Esophagus (tissue), 2 donors: ENCODE measurements around the gene BRF1. TPM values are rescaled to one million over a fixed set of nuclear protein-coding genes. Genes with fewer than 3 reads are reported as not detected.

Source experiments
- H3K27ac ChIP-seq, 2 donors: one replicate each; pipeline ENCODE4 v1.5.1; 2013; ENCODE audit warnings: low read depth in 2 of 2, mild to moderate bottlenecking in 2 of 2, inconsistent platforms in 1 of 2, low read length in 1 of 2, moderate library complexity in 1 of 2
- H3K27me3 ChIP-seq, 2 donors: one replicate each; pipeline ENCODE4 v1.6.1; 2013; ENCODE audit warnings: low read length in 2 of 2, control low read depth in 1 of 2, mild to moderate bottlenecking in 1 of 2; ENCODE audit not compliant: insufficient read depth in 2 of 2, control insufficient read depth in 1 of 2
- H3K36me3 ChIP-seq, 2 donors: one replicate each; pipeline ENCODE4 v1.6.1; 2013; ENCODE audit warnings: low read length in 1 of 2; ENCODE audit not compliant: control insufficient read depth in 2 of 2, insufficient read depth in 2 of 2
- H3K4me1 ChIP-seq, 2 donors: one replicate each; pipeline ENCODE4 v1.6.1; 2013; ENCODE audit warnings: low read length in 1 of 2; ENCODE audit not compliant: control insufficient read depth in 2 of 2, insufficient read depth in 2 of 2
- H3K4me3 ChIP-seq, 2 donors: one replicate each; pipeline ENCODE4 v1.5.1; 2013; ENCODE audit warnings: low read length in 2 of 2, mild to moderate bottlenecking in 2 of 2, low read depth in 1 of 2, moderate library complexity in 1 of 2
- H3K9me3 ChIP-seq, 2 donors: one replicate each; pipeline ENCODE4 v1.6.1; 2013; ENCODE audit warnings: mild to moderate bottlenecking in 2 of 2, low read depth in 1 of 2, low read length in 1 of 2, moderate library complexity in 1 of 2; ENCODE audit not compliant: control insufficient read depth in 2 of 2, insufficient read depth in 1 of 2
- WGBS, 2 donors: extraction: QIAGEN DNeasy Blood & Tissue Kit; methylation state at CpG; one replicate each; pipeline ENCODE4 v1.1.7; 2013; 5-methylcytosine and 5-hydroxymethylcytosine counted together
- polyA plus RNA-seq, 2 donors: library from polyadenylated mRNA; stranded (reverse); fragments of 200-250 nt; gene quantifications; one replicate each; pipeline ENCODE4 v1.2.3, GENCODE V29; 2013
- donor health status: healthy with polysubstance abuse.
- donor health status: Bipolar disorder and iron deficiency.

BRF1 gene
- polyA plus RNA-seq, 2 donors = 11.1 to 30.2 TPM

GRCh38 chr14:105272623-105273022, 28.2 kb downstream of the BRF1 start:
- H3K27me3 ChIP-seq = no peaks in the 10 kb centered on the region
- peaks cover 0 to 19% of the 10 kb centered on the region in 2 donors for H3K36me3 ChIP-seq
- 75 to 78% methylated on average over 15 of the region's 15 CpGs for WGBS, 2 donors
- no peaks in the 10 kb centered on the region for H3K9me3 ChIP-seq
- H3K4me3 ChIP-seq = no peak overlapping the region
- H3K27ac ChIP-seq = no peak overlapping the region
- peaks cover 3 to 11% of the 10 kb centered on the region in 2 donors for H3K4me1 ChIP-seq

- H3K4me3 ChIP-seq = no peak overlapping the region
- no peak overlapping the region for H3K27ac ChIP-seq
- 78 to 93% methylated on average over 20 to 22 of the region's 22 CpGs for WGBS, 2 donors
- H3K36me3 ChIP-seq = peaks cover 0 to 19% of the 10 kb centered on the region in 2 donors
- H3K4me1 ChIP-seq = peaks cover 3 to 11% of the 10 kb centered on the region in 2 donors
- H3K9me3 ChIP-seq = no peaks in the 10 kb centered on the region
- H3K27me3 ChIP-seq = no peaks in the 10 kb centered on the region
Observed at GRCh38 chr14:105271224-105271890, 29.4 kb downstream of the BRF1 start.

- 87 to 90% methylated on average over 11 of the region's 11 CpGs for WGBS, 2 donors
- peaks cover 3 to 11% of the 10 kb centered on the region in 2 donors for H3K4me1 ChIP-seq
- H3K9me3 ChIP-seq = no peaks in the 10 kb centered on the region
- H3K36me3 ChIP-seq = peaks cover 0 to 17% of the 10 kb centered on the region in 2 donors
- no peak overlapping the region for H3K27ac ChIP-seq
- H3K4me3 ChIP-seq = no peak overlapping the region
- H3K27me3 ChIP-seq = no peaks in the 10 kb centered on the region
Observed at GRCh38 chr14:105269405-105269804, 31.4 kb downstream of the BRF1 start.

GRCh38 chr14:105268736-105269354, 32.0 kb downstream of the BRF1 start:
- Histone ChIP-seq H3K4me3 (no peak overlapping the region), H3K27ac (no peak overlapping the region), H3K4me1 (peaks cover 3 to 11% of the 10 kb centered on the region in 2 donors), H3K36me3 (peaks cover 0 to 17% of the 10 kb centered on the region in 2 donors), H3K27me3 (no peaks in the 10 kb centered on the region), H3K9me3 (no peaks in the 10 kb centered on the region)
- 88 to 95% methylated on average over 18 of the region's 18 CpGs for WGBS, 2 donors

- H3K27me3 ChIP-seq = no peaks in the 10 kb centered on the region
- WGBS, 2 donors = 90% methylated on average over 21 of the region's 21 CpGs
- peaks cover 3 to 7% of the 10 kb centered on the region in 2 donors for H3K4me1 ChIP-seq
- H3K27ac ChIP-seq = no peak overlapping the region
- H3K36me3 ChIP-seq = peaks cover 0 to 17% of the 10 kb centered on the region in 2 donors
- no peak overlapping the region for H3K4me3 ChIP-seq
- no peaks in the 10 kb centered on the region for H3K9me3 ChIP-seq
Observed at GRCh38 chr14:105267820-105268548, 32.8 kb downstream of the BRF1 start.

GRCh38 chr14:105261781-105262180, 39.0 kb downstream of the BRF1 start:
- no peaks in the 10 kb centered on the region for H3K9me3 ChIP-seq
- 88 to 91% methylated on average over 20 of the region's 20 CpGs for WGBS, 2 donors
- peaks cover 0 to 10% of the 10 kb centered on the region in 2 donors for H3K36me3 ChIP-seq

GRCh38 chr14:105260959-105261358, 39.8 kb downstream of the BRF1 start:
- WGBS, 2 donors = 89 to 94% methylated on average over 12 of the region's 12 CpGs
- H3K36me3 ChIP-seq = peaks cover 0 to 10% of the 10 kb centered on the region in 2 donors
- H3K27ac ChIP-seq = no peak overlapping the region
- H3K4me3 ChIP-seq = no peak overlapping the region
- peaks cover 0 to 3% of the 10 kb centered on the region in 2 donors for H3K4me1 ChIP-seq
- H3K9me3 ChIP-seq = no peaks in the 10 kb centered on the region
- H3K27me3 ChIP-seq = no peaks in the 10 kb centered on the region

More at GRCh38 chr14:105261781-105262180, 39.0 kb downstream of the BRF1 start:
- Histone ChIP-seq H3K27ac (no peak overlapping the region), H3K4me3 (no peak overlapping the region), H3K27me3 (no peaks in the 10 kb centered on the region), H3K4me1 (peaks cover 0 to 3% of the 10 kb centered on the region in 2 donors)

- Histone ChIP-seq H3K27ac (no peak overlapping the region), H3K4me1 (peaks cover 0 to 3% of the 10 kb centered on the region in 2 donors), H3K9me3 (no peaks in the 10 kb centered on the region), H3K27me3 (no peaks in the 10 kb centered on the region), H3K36me3 (peaks cover 0 to 12% of the 10 kb centered on the region in 2 donors), H3K4me3 (no peak overlapping the region)
- WGBS, 2 donors = 60 to 77% methylated on average over 7 of the region's 7 CpGs
Observed at GRCh38 chr14:105258846-105259245, 42.0 kb downstream of the BRF1 start.

- Histone ChIP-seq H3K4me1 (peaks cover 0 to 3% of the 10 kb centered on the region in 2 donors), H3K4me3 (no peak overlapping the region), H3K27ac (no peak overlapping the region), H3K36me3 (peaks cover 0 to 21% of the 10 kb centered on the region in 2 donors), H3K9me3 (no peaks in the 10 kb centered on the region), H3K27me3 (no peaks in the 10 kb centered on the region)
- WGBS, 2 donors = 64 to 69% methylated on average over 15 of the region's 15 CpGs
Observed at GRCh38 chr14:105257464-105257863, 43.3 kb downstream of the BRF1 start.
